Measurements from ENCODE around the gene GCK. TPM values are rescaled to one million over a fixed set of nuclear protein-coding genes. Genes with fewer than 3 reads are reported as not detected.

Gene GCK
- total and polyA plus RNA-seq, 2 of the 13 experiments (the other 11 are each of a cell fraction or from before 2014, with no cell fraction given): not detected

DNA sequence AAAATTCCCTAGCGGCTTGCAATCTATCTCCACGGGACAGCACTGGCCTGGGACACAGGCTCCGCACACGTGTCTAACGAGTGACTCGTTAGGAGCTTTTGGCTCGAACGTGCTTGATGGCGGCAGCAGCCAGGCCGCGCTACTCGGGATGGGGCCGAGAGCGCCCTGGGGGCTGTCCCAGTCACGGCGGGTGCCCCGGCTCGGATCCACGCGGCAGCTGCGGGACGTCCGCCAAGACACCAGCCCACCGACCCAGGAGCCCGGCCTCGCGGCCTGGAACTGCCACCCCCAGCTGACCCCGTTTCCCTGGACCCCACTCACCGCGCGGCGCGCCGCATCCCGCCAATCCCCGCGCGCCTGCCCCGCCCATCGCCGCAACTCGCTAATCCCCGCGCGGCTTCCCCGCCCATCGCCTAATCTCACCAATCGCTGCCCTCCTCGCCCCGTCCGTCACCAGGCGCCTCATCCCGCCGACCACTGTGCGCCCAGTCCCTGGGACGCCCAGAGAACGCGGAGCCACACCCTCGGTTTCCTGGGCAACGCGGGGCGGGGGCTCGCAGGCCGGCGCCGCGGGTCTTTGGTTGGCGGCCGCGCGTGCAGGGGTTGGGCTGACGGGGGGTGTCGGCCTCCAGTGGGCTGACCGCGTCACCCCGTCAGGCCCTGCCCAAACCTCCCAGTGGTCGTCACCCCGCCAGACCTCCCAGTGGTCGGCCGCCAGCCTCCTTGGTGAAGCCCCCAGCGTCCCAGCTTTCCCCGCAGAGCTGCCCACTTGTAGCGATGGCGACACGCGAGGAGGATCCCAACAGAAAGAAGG is 65.8 kb downstream of the GCK start, which contains the start of gene POLD2 (continued):
- TF ChIP-seq, protein P1, sequence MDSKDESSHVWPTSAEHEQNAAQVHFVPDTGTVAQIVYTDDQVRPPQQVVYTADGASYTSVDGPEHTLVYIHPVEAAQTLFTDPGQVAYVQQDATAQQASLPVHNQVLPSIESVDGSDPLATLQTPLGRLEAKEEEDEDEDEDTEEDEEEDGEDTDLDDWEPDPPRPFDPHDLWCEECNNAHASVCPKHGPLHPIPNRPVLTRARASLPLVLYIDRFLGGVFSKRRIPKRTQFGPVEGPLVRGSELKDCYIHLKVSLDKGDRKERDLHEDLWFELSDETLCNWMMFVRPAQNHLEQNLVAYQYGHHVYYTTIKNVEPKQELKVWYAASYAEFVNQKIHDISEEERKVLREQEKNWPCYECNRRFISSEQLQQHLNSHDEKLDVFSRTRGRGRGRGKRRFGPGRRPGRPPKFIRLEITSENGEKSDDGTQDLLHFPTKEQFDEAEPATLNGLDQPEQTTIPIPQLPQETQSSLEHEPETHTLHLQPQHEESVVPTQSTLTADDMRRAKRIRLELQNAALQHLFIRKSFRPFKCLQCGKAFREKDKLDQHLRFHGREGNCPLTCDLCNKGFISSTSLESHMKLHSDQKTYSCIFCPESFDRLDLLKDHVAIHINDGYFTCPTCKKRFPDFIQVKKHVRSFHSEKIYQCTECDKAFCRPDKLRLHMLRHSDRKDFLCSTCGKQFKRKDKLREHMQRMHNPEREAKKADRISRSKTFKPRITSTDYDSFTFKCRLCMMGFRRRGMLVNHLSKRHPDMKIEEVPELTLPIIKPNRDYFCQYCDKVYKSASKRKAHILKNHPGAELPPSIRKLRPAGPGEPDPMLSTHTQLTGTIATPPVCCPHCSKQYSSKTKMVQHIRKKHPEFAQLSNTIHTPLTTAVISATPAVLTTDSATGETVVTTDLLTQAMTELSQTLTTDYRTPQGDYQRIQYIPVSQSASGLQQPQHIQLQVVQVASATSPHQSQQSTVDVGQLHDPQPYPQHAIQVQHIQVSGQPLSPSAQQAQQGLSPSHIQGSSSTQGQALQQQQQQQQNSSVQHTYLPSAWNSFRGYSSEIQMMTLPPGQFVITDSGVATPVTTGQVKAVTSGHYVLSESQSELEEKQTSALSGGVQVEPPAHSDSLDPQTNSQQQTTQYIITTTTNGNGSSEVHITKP (CRISPR knock-in tag; IDR thresholded peaks at IDR 0.05; ENCODE audit: low read depth): no peak
- TF ChIP-seq, protein P2, sequence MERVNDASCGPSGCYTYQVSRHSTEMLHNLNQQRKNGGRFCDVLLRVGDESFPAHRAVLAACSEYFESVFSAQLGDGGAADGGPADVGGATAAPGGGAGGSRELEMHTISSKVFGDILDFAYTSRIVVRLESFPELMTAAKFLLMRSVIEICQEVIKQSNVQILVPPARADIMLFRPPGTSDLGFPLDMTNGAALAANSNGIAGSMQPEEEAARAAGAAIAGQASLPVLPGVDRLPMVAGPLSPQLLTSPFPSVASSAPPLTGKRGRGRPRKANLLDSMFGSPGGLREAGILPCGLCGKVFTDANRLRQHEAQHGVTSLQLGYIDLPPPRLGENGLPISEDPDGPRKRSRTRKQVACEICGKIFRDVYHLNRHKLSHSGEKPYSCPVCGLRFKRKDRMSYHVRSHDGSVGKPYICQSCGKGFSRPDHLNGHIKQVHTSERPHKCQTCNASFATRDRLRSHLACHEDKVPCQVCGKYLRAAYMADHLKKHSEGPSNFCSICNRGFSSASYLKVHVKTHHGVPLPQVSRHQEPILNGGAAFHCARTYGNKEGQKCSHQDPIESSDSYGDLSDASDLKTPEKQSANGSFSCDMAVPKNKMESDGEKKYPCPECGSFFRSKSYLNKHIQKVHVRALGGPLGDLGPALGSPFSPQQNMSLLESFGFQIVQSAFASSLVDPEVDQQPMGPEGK (CRISPR knock-in tag; IDR thresholded peaks at IDR 0.05): peak; percentile 54
- TF ChIP-seq, protein P3, sequence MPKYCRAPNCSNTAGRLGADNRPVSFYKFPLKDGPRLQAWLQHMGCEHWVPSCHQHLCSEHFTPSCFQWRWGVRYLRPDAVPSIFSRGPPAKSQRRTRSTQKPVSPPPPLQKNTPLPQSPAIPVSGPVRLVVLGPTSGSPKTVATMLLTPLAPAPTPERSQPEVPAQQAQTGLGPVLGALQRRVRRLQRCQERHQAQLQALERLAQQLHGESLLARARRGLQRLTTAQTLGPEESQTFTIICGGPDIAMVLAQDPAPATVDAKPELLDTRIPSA (CRISPR knock-in tag; IDR thresholded peaks at IDR 0.05; ENCODE audit: borderline replicate concordance): peak; percentile 61
- TF ChIP-seq, protein P4, sequence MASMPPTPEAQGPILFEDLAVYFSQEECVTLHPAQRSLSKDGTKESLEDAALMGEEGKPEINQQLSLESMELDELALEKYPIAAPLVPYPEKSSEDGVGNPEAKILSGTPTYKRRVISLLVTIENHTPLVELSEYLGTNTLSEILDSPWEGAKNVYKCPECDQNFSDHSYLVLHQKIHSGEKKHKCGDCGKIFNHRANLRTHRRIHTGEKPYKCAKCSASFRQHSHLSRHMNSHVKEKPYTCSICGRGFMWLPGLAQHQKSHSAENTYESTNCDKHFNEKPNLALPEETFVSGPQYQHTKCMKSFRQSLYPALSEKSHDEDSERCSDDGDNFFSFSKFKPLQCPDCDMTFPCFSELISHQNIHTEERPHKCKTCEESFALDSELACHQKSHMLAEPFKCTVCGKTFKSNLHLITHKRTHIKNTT (CRISPR knock-in tag; IDR thresholded peaks at IDR 0.05): no peak
- TF ChIP-seq, protein P5, sequence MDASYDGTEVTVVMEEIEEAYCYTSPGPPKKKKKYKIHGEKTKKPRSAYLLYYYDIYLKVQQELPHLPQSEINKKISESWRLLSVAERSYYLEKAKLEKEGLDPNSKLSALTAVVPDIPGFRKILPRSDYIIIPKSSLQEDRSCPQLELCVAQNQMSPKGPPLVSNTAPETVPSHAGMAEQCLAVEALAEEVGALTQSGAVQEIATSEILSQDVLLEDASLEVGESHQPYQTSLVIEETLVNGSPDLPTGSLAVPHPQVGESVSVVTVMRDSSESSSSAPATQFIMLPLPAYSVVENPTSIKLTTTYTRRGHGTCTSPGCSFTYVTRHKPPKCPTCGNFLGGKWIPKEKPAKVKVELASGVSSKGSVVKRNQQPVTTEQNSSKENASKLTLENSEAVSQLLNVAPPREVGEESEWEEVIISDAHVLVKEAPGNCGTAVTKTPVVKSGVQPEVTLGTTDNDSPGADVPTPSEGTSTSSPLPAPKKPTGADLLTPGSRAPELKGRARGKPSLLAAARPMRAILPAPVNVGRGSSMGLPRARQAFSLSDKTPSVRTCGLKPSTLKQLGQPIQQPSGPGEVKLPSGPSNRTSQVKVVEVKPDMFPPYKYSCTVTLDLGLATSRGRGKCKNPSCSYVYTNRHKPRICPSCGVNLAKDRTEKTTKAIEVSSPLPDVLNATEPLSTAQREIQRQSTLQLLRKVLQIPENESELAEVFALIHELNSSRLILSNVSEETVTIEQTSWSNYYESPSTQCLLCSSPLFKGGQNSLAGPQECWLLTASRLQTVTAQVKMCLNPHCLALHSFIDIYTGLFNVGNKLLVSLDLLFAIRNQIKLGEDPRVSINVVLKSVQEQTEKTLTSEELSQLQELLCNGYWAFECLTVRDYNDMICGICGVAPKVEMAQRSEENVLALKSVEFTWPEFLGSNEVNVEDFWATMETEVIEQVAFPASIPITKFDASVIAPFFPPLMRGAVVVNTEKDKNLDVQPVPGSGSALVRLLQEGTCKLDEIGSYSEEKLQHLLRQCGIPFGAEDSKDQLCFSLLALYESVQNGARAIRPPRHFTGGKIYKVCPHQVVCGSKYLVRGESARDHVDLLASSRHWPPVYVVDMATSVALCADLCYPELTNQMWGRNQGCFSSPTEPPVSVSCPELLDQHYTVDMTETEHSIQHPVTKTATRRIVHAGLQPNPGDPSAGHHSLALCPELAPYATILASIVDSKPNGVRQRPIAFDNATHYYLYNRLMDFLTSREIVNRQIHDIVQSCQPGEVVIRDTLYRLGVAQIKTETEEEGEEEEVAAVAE (CRISPR knock-in tag; IDR thresholded peaks at IDR 0.05; ENCODE audit: borderline replicate concordance): no peak; the same call in 1 of the 2 replicates
- TF ChIP-seq FLYWCH1 (CRISPR knock-in tag; IDR thresholded peaks at IDR 0.05): no peak
- 0 out of 2 replicates have a peak, but pooled peaks have one; percentile 61 for TF ChIP-seq ZSCAN30 (CRISPR knock-in tag; IDR thresholded peaks at IDR 0.05)
- peak; percentile 94 for TF ChIP-seq SP2 (CRISPR knock-in tag; IDR thresholded peaks at IDR 0.05)
- peak; percentile 77 for TF ChIP-seq TAF1 (CRISPR knock-in tag; IDR thresholded peaks at IDR 0.05)
- TF ChIP-seq ZFP36L1 (CRISPR knock-in tag; IDR thresholded peaks at IDR 0.05): peak; percentile 64; the same call in 1 of the 2 replicates
- TF ChIP-seq, protein P6, sequence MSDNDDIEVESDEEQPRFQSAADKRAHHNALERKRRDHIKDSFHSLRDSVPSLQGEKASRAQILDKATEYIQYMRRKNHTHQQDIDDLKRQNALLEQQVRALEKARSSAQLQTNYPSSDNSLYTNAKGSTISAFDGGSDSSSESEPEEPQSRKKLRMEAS (IDR thresholded peaks at IDR 0.05): peak; percentile 93
- no peak for TF ChIP-seq ZNF292 (CRISPR knock-in tag; IDR thresholded peaks at IDR 0.05; ENCODE audit: borderline replicate concordance, low read depth)
- TF ChIP-seq, protein P7, sequence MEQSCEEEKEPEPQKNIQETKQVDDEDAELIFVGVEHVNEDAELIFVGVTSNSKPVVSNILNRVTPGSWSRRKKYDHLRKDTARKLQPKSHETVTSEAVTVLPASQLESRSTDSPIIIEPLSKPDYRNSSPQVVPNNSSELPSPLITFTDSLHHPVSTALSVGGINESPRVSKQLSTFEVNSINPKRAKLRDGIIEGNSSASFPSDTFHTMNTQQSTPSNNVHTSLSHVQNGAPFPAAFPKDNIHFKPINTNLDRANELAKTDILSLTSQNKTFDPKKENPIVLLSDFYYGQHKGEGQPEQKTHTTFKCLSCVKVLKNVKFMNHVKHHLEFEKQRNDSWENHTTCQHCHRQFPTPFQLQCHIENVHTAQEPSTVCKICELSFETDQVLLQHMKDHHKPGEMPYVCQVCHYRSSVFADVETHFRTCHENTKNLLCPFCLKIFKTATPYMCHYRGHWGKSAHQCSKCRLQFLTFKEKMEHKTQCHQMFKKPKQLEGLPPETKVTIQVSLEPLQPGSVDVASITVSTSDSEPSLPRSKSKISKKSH (CRISPR knock-in tag; IDR thresholded peaks at IDR 0.05; ENCODE audit: borderline replicate concordance): peak; percentile 55; the same call in 1 of the 2 replicates

Measured in HepG2 (cell line).